Neural cell (in vitro differentiated cells): ENCODE results near the gene S1PR5. TPM values are rescaled to one million over a fixed set of nuclear protein-coding genes. Genes with fewer than 3 reads are reported as not detected.

Source experiments
- H2AFZ ChIP-seq: fragments of 200-600, 300-800 bp; sonication (generic), shearing (Covaris generic); 2 replicates; pipeline ENCODE4 v1.6.0; 2014; ENCODE audit warnings: low read depth, mild to moderate bottlenecking, antibody characterized with exemption, low read length, moderate library complexity
- H3F3A ChIP-seq: fragments of 200-600 bp; shearing (Covaris generic); 2 replicates; pipeline ENCODE4 v1.6.1; 2016; ENCODE audit warnings: mild to moderate bottlenecking, moderate library complexity, mixed read lengths, antibody characterized with exemption, low read length; ENCODE audit not compliant: insufficient read depth, poor library complexity, severe bottlenecking
- H3K27ac ChIP-seq: fragments of 200-600, 300-800 bp; sonication (generic), shearing (Covaris generic); 2 replicates; pipeline ENCODE4 v1.5.1; 2014; ENCODE audit warnings: mild to moderate bottlenecking, low read length, moderate library complexity
- H3K27me3 ChIP-seq: fragments of 300-800, 200-600 bp; sonication (generic), shearing (Covaris generic); 2 replicates; pipeline ENCODE4 v1.6.0; 2014; ENCODE audit warnings: mild to moderate bottlenecking, low read depth, low read length, moderate library complexity; ENCODE audit not compliant: insufficient read depth
- H3K36me3 ChIP-seq: fragments of 300-800, 200-600 bp; sonication (generic), shearing (Covaris generic); 2 replicates; pipeline ENCODE4 v1.5.1; 2014; ENCODE audit warnings: mild to moderate bottlenecking, antibody characterized with exemption, low read length, moderate library complexity; ENCODE audit not compliant: insufficient read depth
- H3K4me2 ChIP-seq: fragments of 300-800, 200-600 bp; sonication (generic), shearing (Covaris generic); 2 replicates; pipeline ENCODE4 v1.6.0; 2014; ENCODE audit warnings: mild to moderate bottlenecking, low read length
- H3K4me3 ChIP-seq: fragments of 300-800, 200-600 bp; sonication (generic), shearing (Covaris generic); 2 replicates; pipeline ENCODE4 v1.5.1; 2014; ENCODE audit warnings: mild to moderate bottlenecking, low read length, moderate library complexity
- H3K79me2 ChIP-seq: fragments of 200-600 bp; shearing (Covaris generic); replicated peaks from 2 replicates; pipeline ENCODE4 v1.6.0; 2014; ENCODE audit warnings: mild to moderate bottlenecking, low read length, moderate library complexity; ENCODE audit not compliant: insufficient read depth
- H3K9ac ChIP-seq: fragments of 300-800, 200-600 bp; sonication (generic), shearing (Covaris generic); 2 replicates; pipeline ENCODE4 v1.6.1; 2016; ENCODE audit warnings: mild to moderate bottlenecking, low read length, mixed read lengths
- H3K9me2 ChIP-seq: fragments of 200-600 bp; shearing (Covaris generic); 2 replicates; pipeline ENCODE4 v1.6.1; 2016; ENCODE audit warnings: mild to moderate bottlenecking, low read length, mixed read lengths; ENCODE audit not compliant: insufficient read depth
- H3K9me3 ChIP-seq: fragments of 200-600, 300-800 bp; sonication (generic), shearing (Covaris generic); 2 replicates; pipeline ENCODE4 v1.6.1; 2016; ENCODE audit warnings: mild to moderate bottlenecking, mixed run types, low read length, moderate library complexity, mixed read lengths
- H4K20me1 ChIP-seq: fragments of 200-600 bp; shearing (Covaris generic); 2 replicates; pipeline ENCODE4 v1.6.1; 2016; ENCODE audit warnings: mild to moderate bottlenecking, mixed run types; ENCODE audit not compliant: insufficient read depth
- CTCF ChIP-seq: fragments of 450-650 bp; IDR thresholded peaks from 2 replicates; pipeline ENCODE4 v1.5.1; 2014; ENCODE audit warnings: antibody characterized with exemption, mild to moderate bottlenecking, moderate library complexity; ENCODE audit not compliant: poor library complexity, severe bottlenecking
- EP300 ChIP-seq: fragments of 450-650 bp; conservative IDR thresholded peaks from 2 replicates; pipeline ENCODE4 v1.6.1; 2014; ENCODE audit warnings: antibody characterized with exemption, mild to moderate bottlenecking, moderate library complexity; ENCODE audit not compliant: poor library complexity, severe bottlenecking
- EZH2 ChIP-seq: fragments of 200-600, 300-800 bp; shearing (Covaris generic), sonication (generic); IDR thresholded peaks from 2 replicates; pipeline ENCODE4 v1.6.1; 2014; ENCODE audit warnings: antibody characterized with exemption, low read length, borderline replicate concordance, mild to moderate bottlenecking; ENCODE audit not compliant: insufficient read depth, poor library complexity, severe bottlenecking
- MXI1 ChIP-seq: fragments of 450-650 bp; conservative IDR thresholded peaks from 2 replicates; pipeline ENCODE4 v1.6.1; 2014; ENCODE audit warnings: antibody characterized with exemption, mild to moderate bottlenecking; ENCODE audit not compliant: poor library complexity, severe bottlenecking
- POLR2AphosphoS5 ChIP-seq: IDR thresholded peaks from 2 replicates; pipeline ENCODE4 v1.6.1; 2012
- RAD21 ChIP-seq: fragments of 450-650 bp; conservative IDR thresholded peaks from 2 replicates; pipeline ENCODE4 v1.6.1; 2014; ENCODE audit warnings: antibody characterized with exemption, mild to moderate bottlenecking, moderate library complexity
- REST ChIP-seq: IDR thresholded peaks from 2 replicates; pipeline ENCODE4 v1.6.1; 2012; ENCODE audit warnings: borderline replicate concordance
- SMC3 ChIP-seq: fragments of 450-650 bp; conservative IDR thresholded peaks from 2 replicates; pipeline ENCODE4 v1.6.1; 2014; ENCODE audit warnings: antibody characterized with exemption, mild to moderate bottlenecking, moderate library complexity; ENCODE audit not compliant: poor library complexity
- TAF1 ChIP-seq: IDR thresholded peaks from 2 replicates; pipeline ENCODE4 v1.6.1; 2012; ENCODE audit warnings: low read depth
- polyA plus RNA-seq: library from polyadenylated mRNA; depleted of rRNA; stranded (reverse); fragments of >200 nt; gene quantifications from 2 replicates; pipeline ENCODE4 v1.2.3, GENCODE V29; 2014

S1PR5 gene
- polyA plus RNA-seq, 1 donor from 2014 or later: not detected

GRCh38 chr19:10562609-10563008 is 45.4 kb upstream of the S1PR5 start:
- no peaks in the 10 kb centered on the region for H3F3A ChIP-seq
- H4K20me1 ChIP-seq: no peaks in the 10 kb centered on the region
- H3K27me3 ChIP-seq: no peaks in the 10 kb centered on the region
- TF ChIP-seq RAD21 (no peak), SMC3 (no peak), TAF1 (no peak), EZH2 (no peak), POLR2AphosphoS5 (no peak)
- H2AFZ ChIP-seq: no peak overlapping the region
- H3K4me2 ChIP-seq: no peak overlapping the region
- no peaks in the 10 kb centered on the region for H3K9me2 ChIP-seq
- H3K9ac ChIP-seq: no peak overlapping the region
- H3K9me3 ChIP-seq: no peaks in the 10 kb centered on the region
- no peak overlapping the region for H3K27ac ChIP-seq
- peaks cover 14% of the 10 kb centered on the region for H3K79me2 ChIP-seq
- H3K4me3 ChIP-seq: no peak overlapping the region
- H3K36me3 ChIP-seq: no peaks in the 10 kb centered on the region

- Histone ChIP-seq H3K9me3 (no peaks in the 10 kb centered on the region), H3K4me2 (no peak overlapping the region), H3F3A (no peaks in the 10 kb centered on the region), H3K9ac (no peak overlapping the region), H2AFZ (no peak overlapping the region), H3K79me2 (no peaks in the 10 kb centered on the region), H3K9me2 (no peaks in the 10 kb centered on the region), H3K36me3 (no peaks in the 10 kb centered on the region), H4K20me1 (no peaks in the 10 kb centered on the region), H3K27me3 (no peaks in the 10 kb centered on the region), H3K4me3 (no peak overlapping the region), H3K27ac (no peak overlapping the region)
- TF ChIP-seq EZH2 (no peak), POLR2AphosphoS5 (no peak), REST (no peak), SMC3 (no peak), CTCF (no peak), MXI1 (no peak), TAF1 (no peak), EP300 (no peak), RAD21 (no peak)
Measured at GRCh38 chr19:10560154-10560553, 42.9 kb upstream of the S1PR5 start.
